ENCODE data around the gene OR2W1.

Gene OR2W1

DNA sequence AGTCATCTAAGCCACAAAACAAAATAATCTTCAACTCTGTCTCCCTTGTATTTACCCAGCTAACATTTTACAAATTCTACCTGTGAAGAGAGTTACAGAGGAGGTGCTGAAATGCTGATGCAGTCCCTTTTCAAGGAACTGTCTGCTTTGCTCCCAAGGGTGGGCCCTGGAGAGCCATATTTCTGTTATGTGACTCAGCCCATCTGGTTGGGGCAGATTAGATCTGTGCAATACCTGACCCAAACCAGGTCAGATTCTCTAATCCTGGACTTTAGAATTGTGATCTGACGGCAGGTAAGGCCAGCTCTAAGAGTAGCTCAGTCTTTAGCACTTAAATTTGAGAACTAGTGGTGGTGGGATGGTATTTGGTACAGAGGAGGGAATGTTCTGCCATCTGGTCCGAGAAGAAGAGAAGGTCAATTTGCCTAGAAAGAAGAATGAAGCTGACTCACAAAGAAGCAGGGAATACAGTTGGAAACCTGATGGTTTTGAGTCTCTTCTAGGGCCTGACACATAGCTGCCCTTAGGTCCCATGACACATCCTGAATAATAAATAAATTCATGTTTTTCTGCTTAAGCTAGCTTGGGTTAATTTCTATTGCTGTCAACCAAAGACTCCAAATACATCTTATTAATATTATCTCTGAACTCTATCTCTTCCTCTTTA lies 48.0 kb downstream of the OR2W1 start:
- no peak for DNase-seq

DNA sequence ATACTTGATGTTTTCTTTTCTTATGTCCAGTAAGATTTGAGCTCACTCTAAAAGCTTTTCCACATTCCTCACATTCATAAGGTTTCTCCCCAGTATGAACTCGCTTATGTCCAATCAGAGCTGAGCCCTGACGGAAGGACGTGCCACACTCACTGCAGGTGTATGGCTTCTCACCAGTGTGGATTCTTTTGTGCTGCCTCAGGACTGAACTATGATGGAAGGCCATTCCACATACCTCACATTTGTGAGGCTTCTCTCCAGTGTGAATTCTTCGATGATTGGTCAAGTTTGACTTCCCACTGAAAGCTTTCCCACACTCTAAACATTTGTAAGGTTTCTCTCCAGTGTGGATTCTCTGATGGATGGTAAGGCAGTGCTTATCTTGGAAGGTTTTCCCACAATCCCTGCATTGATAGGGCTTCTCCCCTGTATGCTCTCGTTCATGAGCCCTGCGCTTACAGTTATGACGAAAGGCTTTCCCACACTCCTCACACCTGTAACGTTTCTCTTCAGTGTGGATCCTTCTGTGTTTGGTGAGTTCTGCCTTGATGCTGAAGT lies 49.8 kb downstream of the OR2W1 start:
- no peak for DNase-seq

All from CD4-positive, alpha-beta T cell treated with Interleukin-4 for 4 hours (primary cell).